NB4 (cell line): Measurements from ENCODE around the gene ELAC2.

ENCODE experiments used
- DNase-seq: peaks from one replicate; pipeline ENCODE4 v3.0.0; 2010; ENCODE audit warnings: low read depth
- H3K4me3 ChIP-seq: one replicate; pipeline ENCODE4 v1.5.1; 2011; ENCODE audit warnings: mild to moderate bottlenecking, low read depth, low read length, moderate library complexity
- MYC ChIP-seq: IDR thresholded peaks from 2 replicates; pipeline ENCODE4 v1.6.1; 2011; ENCODE audit warnings: low read depth, low read length
- POLR2A ChIP-seq: IDR thresholded peaks from 2 replicates; pipeline ENCODE4 v1.6.1; 2011; ENCODE audit warnings: mild to moderate bottlenecking; ENCODE audit not compliant: insufficient read length; ENCODE audit errors: extremely low read depth
- TF ChIP-seq, protein P1 (sequence below): IDR thresholded peaks from one replicate; pipeline ENCODE4 v1.5.1; 2012; ENCODE audit warnings: low read depth, low read length
- TF ChIP-seq, protein P2 (sequence below): IDR thresholded peaks from 2 replicates; pipeline ENCODE4 v1.6.1; 2011; ENCODE audit warnings: low read depth, low read length

The ELAC2 gene, protein sequence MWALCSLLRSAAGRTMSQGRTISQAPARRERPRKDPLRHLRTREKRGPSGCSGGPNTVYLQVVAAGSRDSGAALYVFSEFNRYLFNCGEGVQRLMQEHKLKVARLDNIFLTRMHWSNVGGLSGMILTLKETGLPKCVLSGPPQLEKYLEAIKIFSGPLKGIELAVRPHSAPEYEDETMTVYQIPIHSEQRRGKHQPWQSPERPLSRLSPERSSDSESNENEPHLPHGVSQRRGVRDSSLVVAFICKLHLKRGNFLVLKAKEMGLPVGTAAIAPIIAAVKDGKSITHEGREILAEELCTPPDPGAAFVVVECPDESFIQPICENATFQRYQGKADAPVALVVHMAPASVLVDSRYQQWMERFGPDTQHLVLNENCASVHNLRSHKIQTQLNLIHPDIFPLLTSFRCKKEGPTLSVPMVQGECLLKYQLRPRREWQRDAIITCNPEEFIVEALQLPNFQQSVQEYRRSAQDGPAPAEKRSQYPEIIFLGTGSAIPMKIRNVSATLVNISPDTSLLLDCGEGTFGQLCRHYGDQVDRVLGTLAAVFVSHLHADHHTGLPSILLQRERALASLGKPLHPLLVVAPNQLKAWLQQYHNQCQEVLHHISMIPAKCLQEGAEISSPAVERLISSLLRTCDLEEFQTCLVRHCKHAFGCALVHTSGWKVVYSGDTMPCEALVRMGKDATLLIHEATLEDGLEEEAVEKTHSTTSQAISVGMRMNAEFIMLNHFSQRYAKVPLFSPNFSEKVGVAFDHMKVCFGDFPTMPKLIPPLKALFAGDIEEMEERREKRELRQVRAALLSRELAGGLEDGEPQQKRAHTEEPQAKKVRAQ

DNA sequence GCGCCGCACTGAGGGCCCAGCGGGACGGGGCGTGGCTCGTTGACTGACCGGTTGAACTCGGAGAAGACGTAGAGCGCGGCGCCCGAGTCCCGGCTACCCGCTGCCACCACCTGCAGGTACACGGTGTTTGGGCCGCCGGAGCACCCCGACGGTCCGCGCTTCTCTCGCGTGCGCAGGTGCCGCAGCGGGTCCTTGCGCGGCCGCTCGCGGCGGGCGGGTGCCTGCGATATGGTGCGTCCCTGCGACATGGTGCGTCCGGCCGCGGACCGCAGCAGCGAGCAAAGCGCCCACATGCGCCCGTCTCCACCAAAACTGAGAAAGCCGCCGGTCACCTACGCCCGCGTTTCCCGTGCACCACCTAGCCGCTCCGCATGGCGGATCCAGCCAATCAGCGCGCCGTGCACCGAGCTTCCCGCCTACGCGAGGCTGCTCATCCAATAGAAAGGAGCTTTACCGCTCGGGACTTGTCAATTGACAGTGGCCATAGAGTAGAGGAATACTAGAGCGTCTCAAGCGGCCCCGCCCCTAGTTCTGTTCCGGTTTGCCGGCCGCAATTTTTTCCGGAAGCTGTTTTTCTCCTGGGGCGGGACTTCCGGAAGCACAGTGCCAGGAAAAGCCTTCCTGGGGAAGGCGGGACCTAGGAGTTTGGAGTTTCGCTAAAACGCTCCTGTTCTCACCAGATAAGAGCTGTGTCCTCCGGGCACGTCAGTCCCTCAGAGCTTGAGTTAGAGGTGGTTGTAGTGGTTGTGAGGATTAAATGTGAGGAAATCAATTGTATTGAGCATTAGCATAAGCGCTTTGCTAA lies at the start of gene ELAC2:
Gene ELAC2, minus strand, starts transcription at position 373 of the 805 bp plus-strand sequence. Its CDS starts 80 bp downstream, at position 293.
- peak within 1 kb of the TSS; percentile 96 for H3K4me3 ChIP-seq
- peak; percentile 99 for DNase-seq
- TF ChIP-seq, protein P1, sequence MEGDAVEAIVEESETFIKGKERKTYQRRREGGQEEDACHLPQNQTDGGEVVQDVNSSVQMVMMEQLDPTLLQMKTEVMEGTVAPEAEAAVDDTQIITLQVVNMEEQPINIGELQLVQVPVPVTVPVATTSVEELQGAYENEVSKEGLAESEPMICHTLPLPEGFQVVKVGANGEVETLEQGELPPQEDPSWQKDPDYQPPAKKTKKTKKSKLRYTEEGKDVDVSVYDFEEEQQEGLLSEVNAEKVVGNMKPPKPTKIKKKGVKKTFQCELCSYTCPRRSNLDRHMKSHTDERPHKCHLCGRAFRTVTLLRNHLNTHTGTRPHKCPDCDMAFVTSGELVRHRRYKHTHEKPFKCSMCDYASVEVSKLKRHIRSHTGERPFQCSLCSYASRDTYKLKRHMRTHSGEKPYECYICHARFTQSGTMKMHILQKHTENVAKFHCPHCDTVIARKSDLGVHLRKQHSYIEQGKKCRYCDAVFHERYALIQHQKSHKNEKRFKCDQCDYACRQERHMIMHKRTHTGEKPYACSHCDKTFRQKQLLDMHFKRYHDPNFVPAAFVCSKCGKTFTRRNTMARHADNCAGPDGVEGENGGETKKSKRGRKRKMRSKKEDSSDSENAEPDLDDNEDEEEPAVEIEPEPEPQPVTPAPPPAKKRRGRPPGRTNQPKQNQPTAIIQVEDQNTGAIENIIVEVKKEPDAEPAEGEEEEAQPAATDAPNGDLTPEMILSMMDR, result no peak
- TF ChIP-seq, protein P2, sequence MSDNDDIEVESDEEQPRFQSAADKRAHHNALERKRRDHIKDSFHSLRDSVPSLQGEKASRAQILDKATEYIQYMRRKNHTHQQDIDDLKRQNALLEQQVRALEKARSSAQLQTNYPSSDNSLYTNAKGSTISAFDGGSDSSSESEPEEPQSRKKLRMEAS, result peak; percentile 71; the same call in 1 of the 2 replicates
- TF ChIP-seq MYC (peak; percentile 73), POLR2A (peak; percentile 83)

DNA sequence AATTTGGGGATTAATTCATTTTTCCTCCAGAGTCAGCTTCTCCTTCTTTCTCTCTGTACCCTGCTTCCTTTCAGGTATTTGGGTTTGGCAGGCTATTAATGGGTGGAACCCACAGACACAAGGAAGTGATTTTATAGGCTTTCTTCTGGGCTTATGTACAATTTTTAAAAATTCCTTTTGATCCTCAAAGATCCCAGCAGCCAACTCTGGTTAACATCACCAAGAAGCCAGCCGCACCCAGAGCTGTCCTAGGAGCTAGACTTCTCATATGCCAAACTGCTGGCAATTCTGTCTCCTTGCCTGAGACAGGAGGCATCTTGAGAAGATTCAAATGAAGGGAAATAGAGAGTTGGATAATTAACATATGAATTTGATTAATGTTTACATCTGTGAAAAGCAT lies 47.2 kb upstream of the ELAC2 start:
- H3K4me3 ChIP-seq, result no peak overlapping the region
- no peak for DNase-seq
- TF ChIP-seq POLR2A, result no peak
- TF ChIP-seq, protein P2, result no peak
- TF ChIP-seq MYC, result no peak
- TF ChIP-seq, protein P1, result no peak

DNA sequence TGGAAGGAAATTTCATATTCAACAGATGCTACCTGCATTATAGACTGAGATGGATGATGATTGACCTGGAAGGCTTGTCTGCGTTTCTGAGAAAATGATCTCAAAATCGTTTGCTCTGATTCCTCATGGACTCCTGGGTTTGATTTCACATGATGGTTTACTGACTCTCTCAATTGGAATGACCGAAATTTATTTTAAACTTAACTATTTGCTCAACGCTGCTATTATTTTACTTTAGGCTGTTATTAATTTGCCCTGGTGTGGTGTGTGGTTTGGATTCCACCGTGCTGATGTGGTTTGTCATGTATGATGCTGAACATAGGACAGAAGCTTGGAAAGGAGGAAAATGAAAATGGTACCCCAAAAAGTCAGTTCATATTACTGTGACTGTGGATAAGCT lies 37.3 kb upstream of the ELAC2 start:
- H3K4me3 ChIP-seq, result no peak overlapping the region
- TF ChIP-seq, protein P1, result no peak
- TF ChIP-seq MYC (no peak), POLR2A (no peak)
- TF ChIP-seq, protein P2, result no peak
- DNase-seq, result no peak

DNA sequence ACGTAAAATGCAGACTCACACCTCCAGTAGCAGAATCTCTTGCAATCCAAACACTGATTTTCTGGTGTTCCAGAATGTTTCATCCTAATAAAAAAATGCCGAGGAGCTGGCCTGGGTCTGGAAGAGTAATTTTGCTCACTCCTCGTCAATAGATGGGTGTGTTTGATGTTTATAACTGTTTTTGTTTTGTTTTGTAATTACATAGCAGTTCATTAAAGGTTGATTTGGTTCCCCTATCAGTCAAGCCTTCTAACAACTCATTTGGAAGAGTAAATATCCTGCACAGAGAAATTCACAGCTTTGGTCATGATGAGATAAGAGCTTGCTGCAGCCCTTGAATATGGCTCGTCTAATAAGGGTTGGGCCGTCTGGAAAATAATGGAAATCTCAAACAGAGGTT lies 36.8 kb upstream of the ELAC2 start:
- TF ChIP-seq MYC, result no peak
- TF ChIP-seq, protein P1, result no peak
- TF ChIP-seq, protein P2, result no peak
- TF ChIP-seq POLR2A, result no peak
- no peak for DNase-seq
- H3K4me3 ChIP-seq, result no peak overlapping the region

DNA sequence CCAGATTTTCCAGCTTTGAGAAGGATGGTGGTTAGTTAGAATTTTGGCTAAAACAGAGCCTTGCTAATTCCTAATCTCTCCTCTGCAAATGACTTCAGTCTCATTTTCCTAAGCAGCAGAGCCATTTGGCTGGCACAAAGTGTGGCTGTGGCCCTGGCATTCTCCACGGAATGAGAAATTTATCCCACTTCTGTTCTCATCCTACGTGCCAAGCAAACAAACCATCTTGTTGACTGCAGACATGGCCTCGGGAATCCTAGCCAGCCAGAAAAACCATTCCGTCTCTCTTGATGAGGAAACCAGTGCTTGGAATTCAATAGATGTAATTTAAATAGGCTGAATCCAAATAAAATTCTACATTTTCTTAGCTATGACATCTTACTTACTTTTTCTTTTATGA lies 34.1 kb upstream of the ELAC2 start:
- H3K4me3 ChIP-seq, result no peak overlapping the region
- TF ChIP-seq POLR2A (no peak), MYC (no peak)
- TF ChIP-seq, protein P2, result no peak
- TF ChIP-seq, protein P1, result no peak
- no peak for DNase-seq
